Measurements from ENCODE around the gene LSM12.

LSM12 gene

GRCh38 chr17:44066204-44066930 is at the start of gene LSM12:
LSM12 (minus strand) TSS chr17:44066671; CDS start chr17:44066587, 84 bp downstream.
- TF ChIP-seq CTCF (IDR thresholded peaks at IDR 0.05; ENCODE audit: insufficient read depth, low read length, poor library complexity, severe bottlenecking), result no peak
- Histone ChIP-seq H3K27me3 (replicated peaks; ENCODE audit: control insufficient read depth, insufficient read depth, low read length) (no peaks in the 10 kb centered on the region), H3K36me3 (ENCODE audit: control insufficient read depth, insufficient read depth, low read length) (peaks cover 3% of the 10 kb centered on the region), H3K4me3 (replicated peaks; ENCODE audit: low read depth, low read length) (peak within 1 kb of the TSS; percentile 80)
- DNase-seq (ENCODE audit: extremely low read depth, insufficient read length), result peak; percentile 96

GRCh38 chr17:44115585-44116415 is 49.3 kb upstream of the LSM12 start:
- DNase-seq (ENCODE audit: extremely low read depth, insufficient read length), result no peak
- Histone ChIP-seq H3K36me3 (ENCODE audit: control insufficient read depth, insufficient read depth, low read length) (no peaks in the 10 kb centered on the region; the same call in none of the 2 replicates), H3K27me3 (replicated peaks; ENCODE audit: control insufficient read depth, insufficient read depth, low read length) (no peaks in the 10 kb centered on the region), H3K4me3 (replicated peaks; ENCODE audit: low read depth, low read length) (no peak overlapping the region)
- TF ChIP-seq CTCF (IDR thresholded peaks at IDR 0.05; ENCODE audit: insufficient read depth, low read length, poor library complexity, severe bottlenecking), result peak; percentile 81

- TF ChIP-seq CTCF (IDR thresholded peaks at IDR 0.05; ENCODE audit: insufficient read depth, low read length, poor library complexity, severe bottlenecking), result no peak
- DNase-seq (ENCODE audit: extremely low read depth, insufficient read length), result no peak
- Histone ChIP-seq H3K36me3 (ENCODE audit: control insufficient read depth, insufficient read depth, low read length) (no peaks in the 10 kb centered on the region; the same call in none of the 2 replicates), H3K4me3 (replicated peaks; ENCODE audit: low read depth, low read length) (no peak overlapping the region), H3K27me3 (replicated peaks; ENCODE audit: control insufficient read depth, insufficient read depth, low read length) (no peaks in the 10 kb centered on the region)
Observed at GRCh38 chr17:44113868-44114840, 47.7 kb upstream of the LSM12 start.

- no peaks in the 10 kb centered on the region; the same call in none of the 2 replicates for H3K36me3 ChIP-seq (ENCODE audit: control insufficient read depth, insufficient read depth, low read length)
- TF ChIP-seq CTCF (IDR thresholded peaks at IDR 0.05; ENCODE audit: insufficient read depth, low read length, poor library complexity, severe bottlenecking), result no peak
- H3K27me3 ChIP-seq (replicated peaks; ENCODE audit: control insufficient read depth, insufficient read depth, low read length), result no peaks in the 10 kb centered on the region
- no peak for DNase-seq (ENCODE audit: extremely low read depth, insufficient read length)
- no peak overlapping the region for H3K4me3 ChIP-seq (replicated peaks; ENCODE audit: low read depth, low read length)
Observed at GRCh38 chr17:44113382-44113781, 46.9 kb upstream of the LSM12 start.

Data from GM06990 (cell line).